Naive thymus-derived CD8-positive, alpha-beta T cell (primary cell): ENCODE results near the gene CFAP54. TPM values are rescaled to one million over a fixed set of nuclear protein-coding genes. Genes with fewer than 3 reads are reported as not detected.
A peak's percentile ranks its signal among the peaks of the same experiment; 100 is the strongest.

Experiments used
- ATAC-seq, 2 donors: fragments of 150-1000 bp; cut with Tn5 transposase in 1 of 2; sonication (Bioruptor Pico), chemical (Tn5 transposase) in 1 of 2; 1 replicate in 1 of 2; 2 replicates in 1 of 2; pipeline ENCODE4 v1.10.0; 2021; ENCODE audit warnings: mild to moderate bottlenecking in 2 of 2, moderate library complexity in 2 of 2
- POLR2A ChIA-PET: fragments of 350-600 bp; sonication (Branson Sonifier 250); formaldehyde crosslinking; loops from one replicate; lab custom pipeline; 2021; ENCODE audit warnings: antibody characterized with exemption; lab: Charles Lee
- DNase-seq, 10 donors: peaks; one replicate each; pipeline versions ENCODE4 v3.0.0 to v3.0.0-alpha.2; 2020 to 2022
- H3K27ac Mint-ChIP-seq, 10 donors: one replicate each; pipeline ENCODE4 v1.8.0; 2020 to 2022; ENCODE audit warnings: mild to moderate bottlenecking in 10 of 10, mixed read lengths in 10 of 10, moderate library complexity in 4 of 10, inconsistent platforms in 1 of 10
- H3K27me3 Mint-ChIP-seq, 5 donors: one replicate each; pipeline ENCODE4 v1.8.0; 2021 to 2022; ENCODE audit warnings: mixed read lengths in 5 of 5
- H3K36me3 Mint-ChIP-seq, 3 donors: one replicate each; pipeline ENCODE4 v1.8.0; 2020 to 2022; ENCODE audit warnings: mixed read lengths in 3 of 3, mild to moderate bottlenecking in 2 of 3, inconsistent platforms in 1 of 3
- H3K4me1 Mint-ChIP-seq, 4 donors: one replicate each; pipeline ENCODE4 v1.8.0; 2021 to 2022; ENCODE audit warnings: mixed read lengths in 4 of 4
- H3K4me3 Mint-ChIP-seq, 10 donors: one replicate each; pipeline ENCODE4 v1.8.0; 2020 to 2022; ENCODE audit warnings: mild to moderate bottlenecking in 10 of 10, mixed read lengths in 10 of 10, moderate library complexity in 6 of 10, inconsistent platforms in 1 of 10
- H3K9me3 Mint-ChIP-seq, 9 donors: one replicate each; pipeline ENCODE4 v1.8.0; 2020 to 2022; ENCODE audit warnings: mixed read lengths in 9 of 9, mild to moderate bottlenecking in 3 of 9, inconsistent platforms in 1 of 9, moderate library complexity in 1 of 9
- polyA plus RNA-seq, 3 donors: library from polyadenylated mRNA; unstranded; fragments of 300-500 nt; fragmentation: Illumina TruSeq; gene quantifications; one replicate each; pipeline ENCODE4 v1.2.3, GENCODE V29; 2021
- total RNA-seq, 8 experiments: library from RNA in 2 of 8; stranded (reverse) in 2 of 8; gene quantifications; one replicate each; pipeline ENCODE4 v1.2.3 and lab custom pipeline; 2021 to 2026

CFAP54 gene
- total and polyA plus RNA-seq, 5 experiments from 2014 or later = 0.49 to 0.82 TPM; not detected in 3

- H3K4me3 Mint-ChIP-seq = no peak overlapping the region
- no peak for ATAC-seq
Measured at GRCh38 chr12:96521895-96522682, 32.7 kb downstream of the CFAP54 start.

GRCh38 chr12:96522690-96523089 lies 33.3 kb downstream of the CFAP54 start:
- H3K4me3 Mint-ChIP-seq = no peak overlapping the region
- POLR2A ChIA-PET = interaction anchor here (0.6 kb wide), 1 partner anchor 76 kb away, joined by 5 read pairs; no protein-coding TSS in a partner anchor
- no peak for ATAC-seq

More at GRCh38 chr12:96521895-96522682, 32.7 kb downstream of the CFAP54 start:
- Mint-ChIP-seq H3K27me3 (no peaks in the 10 kb centered on the region), H3K27ac (no peak overlapping the region), H3K4me1 (peaks cover 4 to 17% (median 8%) of the 10 kb centered on the region in 4 donors), H3K36me3 (no peaks in the 10 kb centered on the region), H3K9me3 (no peaks in the 10 kb centered on the region)
- no peak for DNase-seq
- POLR2A ChIA-PET = interaction anchor here (0.6 kb wide), 2 partner anchors 75 to 118 kb away, joined by 3 to 5 read pairs; no protein-coding TSS in a partner anchor

GRCh38 chr12:96526110-96526509 lies 36.7 kb downstream of the CFAP54 start:
- Mint-ChIP-seq H3K4me1 (peaks cover 0 to 8% (median 2%) of the 10 kb centered on the region in 4 donors), H3K27me3 (no peaks in the 10 kb centered on the region), H3K4me3 (no peak overlapping the region), H3K36me3 (no peaks in the 10 kb centered on the region), H3K9me3 (peaks cover 0 to 5% (median 0%) of the 10 kb centered on the region in 9 donors), H3K27ac (no peak overlapping the region)
- ATAC-seq (no peak), DNase-seq (no peak)
- POLR2A ChIA-PET = no interaction called here

More at GRCh38 chr12:96522690-96523089, 33.3 kb downstream of the CFAP54 start:
- no peak for DNase-seq
- Mint-ChIP-seq H3K27me3 (no peaks in the 10 kb centered on the region), H3K9me3 (no peaks in the 10 kb centered on the region), H3K36me3 (no peaks in the 10 kb centered on the region), H3K4me1 (peaks cover 0 to 11% (median 3%) of the 10 kb centered on the region in 4 donors), H3K27ac (no peak overlapping the region)

- Mint-ChIP-seq H3K27me3 (peaks cover 0 to 3% (median 0%) of the 10 kb centered on the region in 5 donors), H3K4me3 (no peak overlapping the region), H3K4me1 (peaks cover 0 to 8% (median 2%) of the 10 kb centered on the region in 4 donors), H3K9me3 (peaks cover 0 to 5% (median 0%) of the 10 kb centered on the region in 9 donors), H3K27ac (no peak overlapping the region), H3K36me3 (no peaks in the 10 kb centered on the region)
- DNase-seq = no peak
- POLR2A ChIA-PET = no interaction called here
- ATAC-seq = no peak
Measured at GRCh38 chr12:96529912-96530311, 40.5 kb downstream of the CFAP54 start.

GRCh38 chr12:96534339-96534738 lies 45.0 kb downstream of the CFAP54 start:
- POLR2A ChIA-PET = no interaction called here
- ATAC-seq (no peak), DNase-seq (no peak)
- Mint-ChIP-seq H3K4me3 (no peak overlapping the region), H3K9me3 (peaks cover 0 to 2% (median 0%) of the 10 kb centered on the region in 9 donors), H3K36me3 (no peaks in the 10 kb centered on the region), H3K27me3 (peaks cover 0 to 5% (median 0%) of the 10 kb centered on the region in 5 donors), H3K4me1 (no peaks in the 10 kb centered on the region), H3K27ac (no peak overlapping the region)

- peaks cover 0 to 8% (median 6%) of the 10 kb centered on the region in 3 donors for H3K36me3 Mint-ChIP-seq
- no peak for DNase-seq
- no peak for ATAC-seq
- H3K27me3 Mint-ChIP-seq = peaks cover 3 to 29% (median 10%) of the 10 kb centered on the region in 5 donors
- H3K4me1 Mint-ChIP-seq = peaks cover 0 to 4% (median 0%) of the 10 kb centered on the region in 4 donors
- H3K27ac Mint-ChIP-seq = no peak overlapping the region
- peaks cover 0 to 12% (median 2%) of the 10 kb centered on the region in 9 donors for H3K9me3 Mint-ChIP-seq
- no peak overlapping the region for H3K4me3 Mint-ChIP-seq
- POLR2A ChIA-PET = no interaction called here
Measured at GRCh38 chr12:96548384-96548783, 59.0 kb downstream of the CFAP54 start.

GRCh38 chr12:96549341-96549740 lies 60.0 kb downstream of the CFAP54 start:
- Mint-ChIP-seq H3K4me3 (no peak overlapping the region), H3K27me3 (peaks cover 3 to 27% (median 10%) of the 10 kb centered on the region in 5 donors), H3K4me1 (peaks cover 0 to 4% (median 0%) of the 10 kb centered on the region in 4 donors), H3K27ac (no peak overlapping the region), H3K36me3 (peaks cover 0 to 3% (median 0%) of the 10 kb centered on the region in 3 donors), H3K9me3 (peaks cover 0 to 3% (median 0%) of the 10 kb centered on the region in 9 donors)
- no peak for DNase-seq
- no peak for ATAC-seq
- POLR2A ChIA-PET = no interaction called here

- H3K4me1 Mint-ChIP-seq = peaks cover 0 to 7% (median 4%) of the 10 kb centered on the region in 4 donors
- no peak for DNase-seq
- H3K9me3 Mint-ChIP-seq = no peaks in the 10 kb centered on the region
- POLR2A ChIA-PET = no interaction called here
- peaks cover 7 to 46% (median 18%) of the 10 kb centered on the region in 5 donors for H3K27me3 Mint-ChIP-seq
- ATAC-seq = no peak
- H3K27ac Mint-ChIP-seq = peak overlapping the region in 1 of 10 donors; percentile 6
- no peak overlapping the region for H3K4me3 Mint-ChIP-seq
- peaks cover 0 to 2% (median 0%) of the 10 kb centered on the region in 3 donors for H3K36me3 Mint-ChIP-seq
Measured at GRCh38 chr12:96570579-96570978, 81.2 kb downstream of the CFAP54 start.

- no peak overlapping the region for H3K27ac Mint-ChIP-seq
- POLR2A ChIA-PET = no interaction called here
Measured at GRCh38 chr12:96571101-96571862, 81.9 kb downstream of the CFAP54 start.

GRCh38 chr12:96578526-96579125 lies 89.2 kb downstream of the CFAP54 start:
- no peaks in the 10 kb centered on the region for H3K36me3 Mint-ChIP-seq
- POLR2A ChIA-PET = no interaction called here
- no peaks in the 10 kb centered on the region for H3K4me1 Mint-ChIP-seq
- no peak overlapping the region for H3K4me3 Mint-ChIP-seq
- peak overlapping the region in 2 of 10 donors; percentile 60 to 68 for H3K27ac Mint-ChIP-seq
- peak; percentile 68 to 89 for ATAC-seq
- peak in 5 of 10 donors; percentile 14 to 66 (median 57) for DNase-seq
- H3K27me3 Mint-ChIP-seq = peaks cover 3 to 9% (median 5%) of the 10 kb centered on the region in 5 donors
- H3K9me3 Mint-ChIP-seq = no peaks in the 10 kb centered on the region

More at GRCh38 chr12:96571101-96571862, 81.9 kb downstream of the CFAP54 start:
- no peaks in the 10 kb centered on the region for H3K9me3 Mint-ChIP-seq
- H3K27me3 Mint-ChIP-seq = peaks cover 6 to 39% (median 12%) of the 10 kb centered on the region in 5 donors
- DNase-seq (no peak), ATAC-seq (no peak)
- H3K36me3 Mint-ChIP-seq = no peaks in the 10 kb centered on the region
- peak overlapping the region in 3 of 10 donors; percentile 3 to 21 (median 12) for H3K4me3 Mint-ChIP-seq
- H3K4me1 Mint-ChIP-seq = peaks cover 0 to 7% (median 4%) of the 10 kb centered on the region in 4 donors

- H3K27ac Mint-ChIP-seq = no peak overlapping the region
- POLR2A ChIA-PET = no interaction called here
- H3K4me1 Mint-ChIP-seq = peaks cover 0 to under 1% (median 0%) of the 10 kb centered on the region in 4 donors
- ATAC-seq = no peak
- H3K27me3 Mint-ChIP-seq = peaks cover 2 to 24% (median 13%) of the 10 kb centered on the region in 5 donors
- H3K9me3 Mint-ChIP-seq = no peaks in the 10 kb centered on the region
- no peak overlapping the region for H3K4me3 Mint-ChIP-seq
- peaks cover 0 to 4% (median 0%) of the 10 kb centered on the region in 3 donors for H3K36me3 Mint-ChIP-seq
- no peak for DNase-seq
Measured at GRCh38 chr12:96585977-96586376, 96.6 kb downstream of the CFAP54 start.

GRCh38 chr12:96587691-96588090 lies 98.3 kb downstream of the CFAP54 start:
- ATAC-seq (no peak), DNase-seq (no peak)
- Mint-ChIP-seq H3K4me3 (no peak overlapping the region), H3K36me3 (peaks cover 0 to 8% (median 0%) of the 10 kb centered on the region in 3 donors), H3K9me3 (no peaks in the 10 kb centered on the region), H3K27me3 (peaks cover 4 to 29% (median 18%) of the 10 kb centered on the region in 5 donors), H3K27ac (no peak overlapping the region), H3K4me1 (peaks cover 0 to 4% (median 0%) of the 10 kb centered on the region in 4 donors)
- POLR2A ChIA-PET = no interaction called here
